ENCODE data around the gene DTX2.
"Not testable (repeated sequence)": the region's sequence is repeated elsewhere in the genome, so short reads cannot be mapped to it uniquely, and the experiment has no call there.

DNA sequence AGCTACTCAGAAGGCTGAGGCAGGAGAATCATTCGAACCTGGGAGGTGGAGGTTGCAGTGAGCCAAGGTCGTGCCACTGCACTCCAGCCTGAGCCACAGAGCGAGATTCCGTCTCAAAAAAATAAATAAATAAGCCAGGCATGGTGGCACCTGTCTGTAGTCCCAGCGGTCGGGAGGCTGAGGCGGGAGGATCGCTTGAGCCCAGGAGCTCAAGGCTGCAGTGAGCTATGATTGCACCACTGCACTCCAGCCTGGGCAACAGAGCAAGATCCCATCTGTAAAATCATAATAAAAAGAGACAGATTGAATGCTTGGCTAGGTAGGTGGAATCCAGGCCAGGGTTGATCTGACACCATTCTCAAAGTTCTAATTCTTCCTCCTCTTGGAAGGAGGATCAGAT is 45.1 kb downstream of the DTX2 start:
- TF ChIP-seq CTCF (IDR thresholded peaks at IDR 0.05; ENCODE audit: poor library complexity); EZH2 (IDR thresholded peaks at IDR 0.05; ENCODE audit: borderline replicate concordance); EZH2phosphoT487 (IDR thresholded peaks at IDR 0.05; ENCODE audit: low read depth, severe bottlenecking, unreplicated experiment): not testable (repeated sequence)

Data from hepatocyte (in vitro differentiated cells).